H9 (cell line): Measurements from ENCODE around the gene PFDN2. TPM values are rescaled to one million over a fixed set of nuclear protein-coding genes. Genes with fewer than 3 reads are reported as not detected.
A peak's percentile ranks its signal among the peaks of the same experiment; 100 is the strongest.

Experiments
- DNase-seq: peaks from one replicate; pipeline ENCODE4 v3.0.0-alpha.2; 2017
- H2AFZ ChIP-seq: one replicate; pipeline ENCODE4 v1.6.1; 2013; ENCODE audit warnings: mild to moderate bottlenecking, low read length, control low read depth, moderate library complexity
- H2AK5ac ChIP-seq: 2 replicates; pipeline ENCODE4 v1.6.1; 2013; ENCODE audit warnings: low read length, control low read depth, mixed read lengths; ENCODE audit not compliant: insufficient read length
- H2BK120ac ChIP-seq: one replicate; pipeline ENCODE4 v1.6.1; 2013; ENCODE audit warnings: low read depth, mild to moderate bottlenecking, low read length, control low read depth, inconsistent platforms; ENCODE audit not compliant: poor library complexity, severe bottlenecking
- H2BK12ac ChIP-seq: 2 replicates; pipeline ENCODE4 v1.6.1; 2013; ENCODE audit warnings: low read length, control low read depth, mixed read lengths, low read depth; ENCODE audit not compliant: insufficient read length
- H2BK15ac ChIP-seq: 2 replicates; pipeline ENCODE4 v1.6.1; 2013; ENCODE audit warnings: low read depth, low read length, control low read depth
- H2BK20ac ChIP-seq: one replicate; pipeline ENCODE4 v1.6.1; 2013; ENCODE audit warnings: low read depth, mild to moderate bottlenecking, low read length, control low read depth, inconsistent platforms; ENCODE audit not compliant: poor library complexity, severe bottlenecking
- H2BK5ac ChIP-seq: 2 replicates; pipeline ENCODE4 v1.6.1; 2013; ENCODE audit warnings: low read length, control low read depth, mixed read lengths; ENCODE audit not compliant: insufficient read length
- H3K14ac ChIP-seq: 2 replicates; pipeline ENCODE4 v1.6.1; 2013; ENCODE audit warnings: low read length, control low read depth; ENCODE audit not compliant: insufficient read depth
- H3K18ac ChIP-seq: 2 replicates; pipeline ENCODE4 v1.6.1; 2013; ENCODE audit warnings: low read depth, mild to moderate bottlenecking, mixed read lengths, low read length, control low read depth; ENCODE audit not compliant: insufficient read length
- H3K23ac ChIP-seq: 2 replicates; pipeline ENCODE4 v1.6.1; 2013; ENCODE audit warnings: low read length, control low read depth, mixed read lengths, low read depth; ENCODE audit not compliant: insufficient read length
- H3K23me2 ChIP-seq: 2 replicates; pipeline ENCODE4 v1.6.1; 2013; ENCODE audit warnings: low read depth, mild to moderate bottlenecking, mixed read lengths, low read length, control low read depth; ENCODE audit not compliant: insufficient read length, poor library complexity, severe bottlenecking
- H3K27ac ChIP-seq: 2 replicates; pipeline ENCODE4 v1.5.1; 2013; ENCODE audit warnings: low read length, control low read depth, mixed read lengths, low read depth; ENCODE audit not compliant: insufficient read length
- H3K27me3 ChIP-seq: 2 replicates; pipeline ENCODE4 v1.6.1; 2013; ENCODE audit warnings: low read length, control low read depth, inconsistent platforms; ENCODE audit not compliant: insufficient read depth
- H3K4ac ChIP-seq: 2 replicates; pipeline ENCODE4 v1.6.1; 2013; ENCODE audit warnings: low read depth, mild to moderate bottlenecking, control low read depth, inconsistent platforms, low read length, moderate library complexity
- H3K4me1 ChIP-seq: 2 replicates; pipeline ENCODE4 v1.6.1; 2013; ENCODE audit warnings: low read length, control low read depth, inconsistent platforms; ENCODE audit not compliant: insufficient read depth
- H3K4me2 ChIP-seq: 2 replicates; pipeline ENCODE4 v1.6.1; 2013; ENCODE audit warnings: low read length, control low read depth, mixed read lengths; ENCODE audit not compliant: insufficient read length, insufficient read depth
- H3K56ac ChIP-seq: 2 replicates; pipeline ENCODE4 v1.6.1; 2013; ENCODE audit warnings: low read depth, mild to moderate bottlenecking, mixed read lengths, low read length, control low read depth; ENCODE audit not compliant: insufficient read length
- H3K79me1 ChIP-seq: 2 replicates; pipeline ENCODE4 v1.6.1; 2013; ENCODE audit warnings: low read depth, mild to moderate bottlenecking, moderate library complexity, low read length, control low read depth, inconsistent platforms; ENCODE audit not compliant: insufficient read depth, poor library complexity, severe bottlenecking
- H3K79me2 ChIP-seq: 2 replicates; pipeline ENCODE4 v1.6.1; 2013; ENCODE audit warnings: low read length, control low read depth, inconsistent platforms; ENCODE audit not compliant: insufficient read depth
- H3K9ac ChIP-seq: 2 replicates; pipeline ENCODE4 v1.6.1; 2013; ENCODE audit warnings: low read length, control low read depth, mixed read lengths; ENCODE audit not compliant: insufficient read length; ENCODE audit errors: extremely low read depth
- H3K9me3 ChIP-seq: one replicate; pipeline ENCODE4 v1.6.1; 2013; ENCODE audit warnings: low read depth, low read length, inconsistent platforms; ENCODE audit not compliant: control insufficient read depth
- H3T11ph ChIP-seq: one replicate; pipeline ENCODE4 v1.6.1; 2013; ENCODE audit warnings: mild to moderate bottlenecking, low read length, control low read depth, inconsistent platforms
- H4K20me1 ChIP-seq: one replicate; pipeline ENCODE4 v1.6.1; 2013; ENCODE audit not compliant: control insufficient read depth, insufficient read length, insufficient read depth
- H4K5ac ChIP-seq: 2 replicates; pipeline ENCODE4 v1.6.1; 2013; ENCODE audit warnings: low read depth, mild to moderate bottlenecking, mixed read lengths, low read length, control low read depth; ENCODE audit not compliant: insufficient read length
- H4K8ac ChIP-seq: replicated peaks from 2 replicates; pipeline ENCODE4 v1.6.1; 2013; ENCODE audit warnings: low read length, control low read depth, mixed read lengths, low read depth; ENCODE audit not compliant: insufficient read length
- H4K91ac ChIP-seq: 2 replicates; pipeline ENCODE4 v1.6.1; 2013; ENCODE audit warnings: low read depth, mild to moderate bottlenecking, moderate library complexity, mixed read lengths, low read length, control low read depth; ENCODE audit not compliant: insufficient read length
- H3K27ac Mint-ChIP-seq, 3 experiments: 2 replicates in 2 of 3; 3 replicates in 1 of 3; pipeline ENCODE4 v1.8.0; 2020 to 2021; ENCODE audit warnings: mixed read lengths in 3 of 3, mild to moderate bottlenecking in 1 of 3, moderate library complexity in 1 of 3
- H3K27me3 Mint-ChIP-seq: 2 replicates; pipeline ENCODE4 v1.8.0; 2021; ENCODE audit warnings: low read depth, mild to moderate bottlenecking, moderate library complexity, mixed read lengths
- H3K36me3 Mint-ChIP-seq, 3 experiments: 2 replicates in 2 of 3; 3 replicates in 1 of 3; pipeline ENCODE4 v1.8.0; 2020 to 2021; ENCODE audit warnings: low read depth in 3 of 3, mixed read lengths in 3 of 3; ENCODE audit not compliant: insufficient read depth in 1 of 3
- H3K4me1 Mint-ChIP-seq, 2 experiments: 2 replicates each; pipeline ENCODE4 v1.8.0; 2020; ENCODE audit warnings: mixed read lengths in 2 of 2
- H3K4me3 Mint-ChIP-seq, 2 experiments: 2 replicates in 1 of 2; 3 replicates in 1 of 2; pipeline ENCODE4 v1.8.0; 2020 to 2021; ENCODE audit warnings: mild to moderate bottlenecking in 2 of 2, mixed read lengths in 2 of 2, moderate library complexity in 1 of 2
- H3K9me3 Mint-ChIP-seq, 2 experiments: 2 replicates in 1 of 2; 3 replicates in 1 of 2; pipeline ENCODE4 v1.8.0; 2020; ENCODE audit warnings: mild to moderate bottlenecking in 2 of 2, mixed read lengths in 2 of 2, moderate library complexity in 1 of 2
- WGBS: extraction: QIAGEN DNeasy Blood & Tissue Kit; methylation state at CpG from one replicate; pipeline ENCODE4 v1.1.7; 2013; ENCODE audit warnings: missing lambda C conversion rate, low lambda C conversion rate, mixed read lengths; ENCODE audit not compliant: insufficient read length; ENCODE audit errors: extremely low coverage; 5-methylcytosine and 5-hydroxymethylcytosine counted together
- total RNA-seq: library from RNA; stranded (reverse); gene quantifications from 2 replicates; pipeline ENCODE4 v1.2.1, GENCODE V29; 2021
- TF ChIP-seq, protein P1 (sequence below): fragments of 200-600 bp; sonication (generic); conservative IDR thresholded peaks from 3 replicates; pipeline ENCODE4 v1.8.0; 2021; ENCODE audit warnings: antibody characterized with exemption, mild to moderate bottlenecking

The PFDN2 gene
- total RNA-seq, 1 experiment from 2014 or later: 71.8 TPM

DNA sequence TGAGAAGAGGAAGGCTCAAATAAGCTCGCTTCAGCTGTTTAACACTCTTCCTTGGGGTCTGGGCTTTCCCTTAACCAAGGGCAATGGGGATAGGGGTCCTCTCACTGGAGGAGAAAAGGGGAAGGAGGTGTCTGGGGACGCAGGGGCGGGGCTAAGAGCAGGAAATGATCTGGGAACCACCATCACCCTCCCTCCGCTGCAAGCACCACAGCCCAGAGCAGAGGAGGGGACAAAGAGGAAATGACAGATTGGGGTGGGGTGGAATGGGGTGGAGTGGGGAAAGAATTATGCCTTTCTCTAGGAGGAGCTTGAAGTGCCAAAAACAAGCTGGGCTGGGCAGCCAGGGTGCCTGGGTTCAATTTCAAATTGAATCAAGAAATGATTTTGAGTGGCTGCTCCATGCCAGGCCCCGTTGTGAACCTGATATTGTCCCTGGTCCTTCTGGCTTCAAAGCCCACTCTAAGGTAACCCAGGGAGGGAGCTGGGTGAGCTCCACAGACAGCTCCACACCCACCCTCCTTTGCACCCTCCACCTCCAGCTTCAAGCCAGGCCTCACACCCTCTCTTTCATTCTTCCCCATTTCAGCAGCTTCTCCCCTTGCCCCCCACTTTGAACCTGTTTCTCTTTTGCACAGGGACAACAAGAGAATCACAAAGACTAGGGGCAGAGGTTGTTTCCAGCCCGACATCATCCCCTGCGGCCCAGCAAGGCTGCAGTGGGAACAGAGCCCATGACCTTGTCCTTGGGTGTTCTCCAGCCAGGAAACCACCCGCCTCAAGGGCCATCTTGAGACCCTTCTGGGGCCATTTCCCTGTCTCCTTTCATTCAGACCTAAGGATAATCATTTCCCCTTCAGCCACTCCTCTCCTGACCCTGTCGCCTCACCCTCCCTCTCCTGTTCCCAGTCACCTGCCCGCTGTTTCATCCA, 49.3 kb downstream of the PFDN2 start:
- no peak overlapping the region for H4K5ac ChIP-seq
- TF ChIP-seq, protein P1, sequence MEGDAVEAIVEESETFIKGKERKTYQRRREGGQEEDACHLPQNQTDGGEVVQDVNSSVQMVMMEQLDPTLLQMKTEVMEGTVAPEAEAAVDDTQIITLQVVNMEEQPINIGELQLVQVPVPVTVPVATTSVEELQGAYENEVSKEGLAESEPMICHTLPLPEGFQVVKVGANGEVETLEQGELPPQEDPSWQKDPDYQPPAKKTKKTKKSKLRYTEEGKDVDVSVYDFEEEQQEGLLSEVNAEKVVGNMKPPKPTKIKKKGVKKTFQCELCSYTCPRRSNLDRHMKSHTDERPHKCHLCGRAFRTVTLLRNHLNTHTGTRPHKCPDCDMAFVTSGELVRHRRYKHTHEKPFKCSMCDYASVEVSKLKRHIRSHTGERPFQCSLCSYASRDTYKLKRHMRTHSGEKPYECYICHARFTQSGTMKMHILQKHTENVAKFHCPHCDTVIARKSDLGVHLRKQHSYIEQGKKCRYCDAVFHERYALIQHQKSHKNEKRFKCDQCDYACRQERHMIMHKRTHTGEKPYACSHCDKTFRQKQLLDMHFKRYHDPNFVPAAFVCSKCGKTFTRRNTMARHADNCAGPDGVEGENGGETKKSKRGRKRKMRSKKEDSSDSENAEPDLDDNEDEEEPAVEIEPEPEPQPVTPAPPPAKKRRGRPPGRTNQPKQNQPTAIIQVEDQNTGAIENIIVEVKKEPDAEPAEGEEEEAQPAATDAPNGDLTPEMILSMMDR: no peak
- no peak overlapping the region for H3K23ac ChIP-seq
- H3K79me1 ChIP-seq: no peaks in the 10 kb centered on the region
- no peak overlapping the region for H2BK12ac ChIP-seq
- WGBS: no CpG with 5 or more reads among the region's 10 CpGs
- no peaks in the 10 kb centered on the region; the same call in 1 of the 2 replicates for H3K4me1 ChIP-seq
- no peak overlapping the region for H3K9ac ChIP-seq
- Mint-ChIP-seq H3K4me1 (peaks cover 13 to 19% of the 10 kb centered on the region in 2 experiments), H3K9me3 (no peaks in the 10 kb centered on the region), H3K36me3 (no peaks in the 10 kb centered on the region), H3K27ac (peak overlapping the region in 1 of 3 experiments; percentile 72; a peak in 1 of 7 replicates), H3K27me3 (peaks cover 15% of the 10 kb centered on the region), H3K4me3 (peak overlapping the region in 1 of 2 experiments; percentile 42; a peak in 2 of 5 replicates)
- no peak overlapping the region for H3K56ac ChIP-seq
- H2BK5ac ChIP-seq: no peak overlapping the region
- H4K91ac ChIP-seq: no peak overlapping the region
- H3K18ac ChIP-seq: no peak overlapping the region
- no peak overlapping the region for H2BK15ac ChIP-seq
- no peak overlapping the region for H2BK20ac ChIP-seq
- DNase-seq: peak; percentile 65
- no peak overlapping the region for H3K27ac ChIP-seq
- no peak overlapping the region for H2AFZ ChIP-seq
- H3K4ac ChIP-seq: no peak overlapping the region
- H3K14ac ChIP-seq: no peak overlapping the region; the same call in 1 of the 2 replicates
- no peak overlapping the region for H2BK120ac ChIP-seq
- no peaks in the 10 kb centered on the region for H3K79me2 ChIP-seq
- no peaks in the 10 kb centered on the region for H3K9me3 ChIP-seq
- no peaks in the 10 kb centered on the region for H3K23me2 ChIP-seq
- no peak overlapping the region for H2AK5ac ChIP-seq
- H4K20me1 ChIP-seq: no peaks in the 10 kb centered on the region
- no peak overlapping the region for H3K4me2 ChIP-seq
- H3T11ph ChIP-seq: no peak overlapping the region
- no peak overlapping the region for H4K8ac ChIP-seq
- H3K27me3 ChIP-seq: no peaks in the 10 kb centered on the region
